HEK293 (cell line): ENCODE results near the gene MYOT.

ENCODE experiments used
- CTCF ChIP-seq: fragments of 450-650 bp; formaldehyde crosslinking; IDR thresholded peaks from 2 replicates; pipeline ENCODE4 v1.5.1; 2016; ENCODE audit warnings: missing biosample characterization, missing genetic modification characterization
- ELK4 ChIP-seq: IDR thresholded peaks from 2 replicates; pipeline ENCODE4 v1.6.1; 2011; ENCODE audit warnings: mild to moderate bottlenecking, low read depth, low read length, borderline replicate concordance
- GLI4 ChIP-seq: fragments of 450-650 bp; formaldehyde crosslinking; IDR thresholded peaks from 2 replicates; pipeline ENCODE4 v1.5.1; 2016; ENCODE audit warnings: missing biosample characterization, missing genetic modification characterization
- MEIS1 ChIP-seq: sonication (generic); formaldehyde crosslinking; IDR thresholded peaks from 2 replicates; pipeline ENCODE4 v1.8.1; 2022; ENCODE audit warnings: missing genetic modification reagents, mild to moderate bottlenecking, borderline replicate concordance
- PATZ1 ChIP-seq: fragments of 450-650 bp; formaldehyde crosslinking; IDR thresholded peaks from 2 replicates; pipeline ENCODE4 v1.5.1; 2016; ENCODE audit warnings: missing biosample characterization, missing genetic modification characterization
- PBX3 ChIP-seq: sonication (generic); formaldehyde crosslinking; IDR thresholded peaks from 2 replicates; pipeline ENCODE4 v1.8.1; 2022; ENCODE audit warnings: mild to moderate bottlenecking, moderate library complexity, missing genetic modification reagents
- PRDM4 ChIP-seq: fragments of 450-650 bp; formaldehyde crosslinking; IDR thresholded peaks from 2 replicates; pipeline ENCODE4 v1.5.1; 2017; ENCODE audit warnings: missing biosample characterization, missing genetic modification characterization
- TCF7L2 ChIP-seq: IDR thresholded peaks from 2 replicates; pipeline ENCODE4 v1.6.1; 2011; ENCODE audit warnings: low read depth, mild to moderate bottlenecking, inconsistent platforms, low read length, moderate library complexity, borderline replicate concordance
- ZNF223 ChIP-seq: fragments of 450-650 bp; formaldehyde crosslinking; IDR thresholded peaks from 2 replicates; pipeline ENCODE4 v1.5.1; 2016; ENCODE audit warnings: missing biosample characterization, missing genetic modification characterization
- ZNF302 ChIP-seq: fragments of 450-650 bp; formaldehyde crosslinking; IDR thresholded peaks from 2 replicates; pipeline ENCODE4 v1.5.1; 2016; ENCODE audit warnings: missing biosample characterization, missing genetic modification characterization, low read depth
- ZNF366 ChIP-seq: fragments of 450-650 bp; formaldehyde crosslinking; conservative IDR thresholded peaks from 2 replicates; pipeline ENCODE4 v1.5.1; 2016; ENCODE audit warnings: missing biosample characterization, missing genetic modification characterization
- ZNF561 ChIP-seq: fragments of 450-650 bp; IDR thresholded peaks from 2 replicates; pipeline ENCODE4 v1.5.1; 2018; ENCODE audit warnings: missing biosample characterization, missing genetic modification characterization, borderline replicate concordance
- ZNF747 ChIP-seq: fragments of 450-650 bp; formaldehyde crosslinking; IDR thresholded peaks from 2 replicates; pipeline ENCODE4 v1.5.1; 2016; ENCODE audit warnings: missing biosample characterization, missing genetic modification characterization

GRCh38 chr5:137847687-137848086, 20.0 kb upstream of the MYOT start:
- TF ChIP-seq ZNF302 (tag by site-specific recombination) (no peak), CTCF (tag by site-specific recombination) (no peak), PATZ1 (tag by site-specific recombination) (no peak), GLI4 (no peak), ZNF223 (tag by site-specific recombination) (no peak), MEIS1 (CRISPR knock-in tag) (no peak), ZNF747 (tag by site-specific recombination) (no peak), PBX3 (no peak), ZNF561 (tag by site-specific recombination) (no peak), ELK4 (no peak), PRDM4 (tag by site-specific recombination) (no peak), ZNF366 (tag by site-specific recombination) (no peak), TCF7L2 (no peak)
